ENCODE data around the gene MYH13. TPM values are rescaled to one million over a fixed set of nuclear protein-coding genes. Genes with fewer than 3 reads are reported as not detected.

Gene MYH13
- total RNA-seq, 4 donors from 2014 or later = not detected

- Histone ChIP-seq H3K27ac (no peak overlapping the region), H3K4me3 (no peak overlapping the region), H3K9me3 (no peaks in the 10 kb centered on the region), H3K36me3 (no peaks in the 10 kb centered on the region), H3K4me1 (peaks cover 0 to 6% (median 0%) of the 10 kb centered on the region in 4 donors), H3K27me3 (no peaks in the 10 kb centered on the region)
- no peak for DNase-seq (ENCODE audit: low spot score in 2 of 2)
- 91 to 92% methylated on average over 1 of the region's 1 CpG for WGBS, 2 donors
- no peak for TF ChIP-seq EP300 (IDR thresholded peaks at IDR 0.05)
- TF ChIP-seq POLR2A (IDR thresholded peaks at IDR 0.05) = no peak
- no peak for TF ChIP-seq CTCF (IDR thresholded peaks at IDR 0.05)
Observed at GRCh38 chr17:10280068-10280467, 92.7 kb downstream of the MYH13 start.

GRCh38 chr17:10278218-10278617 is 94.6 kb downstream of the MYH13 start:
- DNase-seq (ENCODE audit: low spot score in 2 of 2) = no peak
- TF ChIP-seq POLR2A (IDR thresholded peaks at IDR 0.05) = no peak
- TF ChIP-seq CTCF (IDR thresholded peaks at IDR 0.05) = no peak
- TF ChIP-seq EP300 (IDR thresholded peaks at IDR 0.05) = no peak
- Histone ChIP-seq H3K4me3 (peak overlapping the region in 2 of 4 donors; percentile 12 to 22), H3K27ac (no peak overlapping the region), H3K4me1 (peaks cover 0 to 6% (median 0%) of the 10 kb centered on the region in 4 donors), H3K27me3 (no peaks in the 10 kb centered on the region), H3K36me3 (no peaks in the 10 kb centered on the region), H3K9me3 (no peaks in the 10 kb centered on the region)
- WGBS, 2 donors = 40 to 48% methylated on average over 3 of the region's 3 CpGs

- H3K27me3 ChIP-seq = no peaks in the 10 kb centered on the region
- no peaks in the 10 kb centered on the region for H3K9me3 ChIP-seq
- no peak overlapping the region for H3K27ac ChIP-seq
- no peak for TF ChIP-seq POLR2A (IDR thresholded peaks at IDR 0.05)
- TF ChIP-seq EP300 (IDR thresholded peaks at IDR 0.05) = no peak
- no peak for TF ChIP-seq CTCF (IDR thresholded peaks at IDR 0.05)
- peaks cover 0 to 6% (median 0%) of the 10 kb centered on the region in 4 donors for H3K4me1 ChIP-seq
- DNase-seq (ENCODE audit: low spot score in 2 of 2) = no peak
- 73 to 74% methylated on average over 3 of the region's 3 CpGs for WGBS, 2 donors
- H3K36me3 ChIP-seq = no peaks in the 10 kb centered on the region
- H3K4me3 ChIP-seq = no peak overlapping the region
Observed at GRCh38 chr17:10276436-10276835, 96.4 kb downstream of the MYH13 start.

GRCh38 chr17:10275418-10275817 is 97.4 kb downstream of the MYH13 start:
- 78 to 82% methylated on average over 8 of the region's 8 CpGs for WGBS, 2 donors
- TF ChIP-seq POLR2A (IDR thresholded peaks at IDR 0.05) (no peak), CTCF (IDR thresholded peaks at IDR 0.05) (no peak), EP300 (IDR thresholded peaks at IDR 0.05) (no peak)
- Histone ChIP-seq H3K4me1 (peaks cover 0 to 6% (median 0%) of the 10 kb centered on the region in 4 donors), H3K27me3 (no peaks in the 10 kb centered on the region), H3K4me3 (no peak overlapping the region), H3K36me3 (no peaks in the 10 kb centered on the region), H3K9me3 (no peaks in the 10 kb centered on the region), H3K27ac (no peak overlapping the region)
- no peak for DNase-seq (ENCODE audit: low spot score in 2 of 2)

GRCh38 chr17:10271106-10271562 is 101.7 kb downstream of the MYH13 start:
- Histone ChIP-seq H3K36me3 (no peaks in the 10 kb centered on the region), H3K9me3 (no peaks in the 10 kb centered on the region), H3K4me3 (no peak overlapping the region), H3K27ac (peak overlapping the region in 2 of 4 donors; percentile 42 to 75), H3K27me3 (no peaks in the 10 kb centered on the region), H3K4me1 (peaks cover 0 to 18% (median 0%) of the 10 kb centered on the region in 4 donors)
- DNase-seq (ENCODE audit: low spot score in 2 of 2) = no peak
- WGBS, 2 donors = 75 to 76% methylated on average over 3 of the region's 3 CpGs
- TF ChIP-seq POLR2A (IDR thresholded peaks at IDR 0.05) (no peak), EP300 (IDR thresholded peaks at IDR 0.05) (no peak), CTCF (IDR thresholded peaks at IDR 0.05) (no peak)
